ENCODE measurements around the gene OR1F1.

DNA sequence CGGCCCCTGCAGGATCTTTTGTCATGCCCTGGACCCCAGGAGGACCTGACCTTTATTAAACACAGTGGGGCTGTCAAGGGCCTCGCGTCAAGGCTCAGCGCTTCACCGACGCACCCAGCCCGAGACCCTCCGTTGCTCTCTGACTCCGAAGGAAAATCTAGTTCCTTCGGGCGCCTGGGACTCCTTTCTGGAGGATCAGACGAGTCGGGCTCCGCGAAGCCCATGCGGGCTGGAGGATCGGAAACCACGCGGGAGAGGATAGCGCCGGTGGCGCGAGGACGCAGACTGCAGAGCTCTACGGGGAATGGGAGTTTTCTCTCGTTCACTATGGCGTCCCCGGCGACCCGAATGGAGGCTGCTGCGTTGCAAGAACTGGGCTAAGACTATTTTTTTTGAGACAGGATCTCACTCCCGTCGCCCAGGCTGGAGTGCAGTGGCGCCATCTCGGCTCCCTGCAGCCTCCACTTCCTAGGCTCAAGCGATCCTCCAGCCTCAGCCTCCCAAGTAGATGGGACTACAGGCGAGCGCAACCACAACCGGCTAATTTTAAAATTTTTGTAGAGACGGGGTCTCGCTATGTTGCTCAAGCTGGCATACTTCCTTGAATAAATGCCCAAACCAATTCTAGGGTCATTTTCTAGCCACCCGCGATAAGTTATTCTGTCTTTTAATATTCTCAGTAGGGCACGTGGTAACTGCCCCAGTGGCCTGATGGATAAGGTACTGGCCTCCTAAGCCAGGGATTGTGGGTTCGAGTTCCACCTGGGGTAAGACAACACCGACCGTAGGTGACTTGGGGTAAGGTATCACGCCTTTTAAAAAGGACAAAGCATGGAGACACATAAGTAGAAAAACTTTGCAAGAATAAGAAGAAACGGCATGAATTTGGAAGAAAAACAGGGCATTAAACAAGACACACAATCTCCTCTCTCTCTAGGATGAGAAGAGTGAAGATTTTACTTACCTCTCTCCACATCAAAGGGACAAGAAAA is 5.5 kb downstream of the OR1F1 start:
- TF ChIP-seq, protein P1, sequence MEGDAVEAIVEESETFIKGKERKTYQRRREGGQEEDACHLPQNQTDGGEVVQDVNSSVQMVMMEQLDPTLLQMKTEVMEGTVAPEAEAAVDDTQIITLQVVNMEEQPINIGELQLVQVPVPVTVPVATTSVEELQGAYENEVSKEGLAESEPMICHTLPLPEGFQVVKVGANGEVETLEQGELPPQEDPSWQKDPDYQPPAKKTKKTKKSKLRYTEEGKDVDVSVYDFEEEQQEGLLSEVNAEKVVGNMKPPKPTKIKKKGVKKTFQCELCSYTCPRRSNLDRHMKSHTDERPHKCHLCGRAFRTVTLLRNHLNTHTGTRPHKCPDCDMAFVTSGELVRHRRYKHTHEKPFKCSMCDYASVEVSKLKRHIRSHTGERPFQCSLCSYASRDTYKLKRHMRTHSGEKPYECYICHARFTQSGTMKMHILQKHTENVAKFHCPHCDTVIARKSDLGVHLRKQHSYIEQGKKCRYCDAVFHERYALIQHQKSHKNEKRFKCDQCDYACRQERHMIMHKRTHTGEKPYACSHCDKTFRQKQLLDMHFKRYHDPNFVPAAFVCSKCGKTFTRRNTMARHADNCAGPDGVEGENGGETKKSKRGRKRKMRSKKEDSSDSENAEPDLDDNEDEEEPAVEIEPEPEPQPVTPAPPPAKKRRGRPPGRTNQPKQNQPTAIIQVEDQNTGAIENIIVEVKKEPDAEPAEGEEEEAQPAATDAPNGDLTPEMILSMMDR (IDR thresholded peaks at IDR 0.05): no peak
- no peak for TF ChIP-seq POLR2A (IDR thresholded peaks at IDR 0.05)
